GM12878 (cell line): Measurements from ENCODE around the gene GUCA2A. TPM values are rescaled to one million over a fixed set of nuclear protein-coding genes. Genes with fewer than 3 reads are reported as not detected.
A peak's percentile ranks its signal among the peaks of the same experiment; 100 is the strongest.

ENCODE experiments used
- ATAC-seq: fragments of 200-7000 bp; cut with Tn5 transposase; 3 replicates; pipeline ENCODE4 v1.9.1; 2020; ENCODE audit warnings: mild to moderate bottlenecking, moderate library complexity
- BruUV-seq: library from RNA; stranded (reverse); fragments of 400-500 nt; replicated peaks from 2 replicates; lab custom pipeline; 2021; lab: Mats Ljungman, UMichigan
- CTCF ChIA-PET: fragments of 300-600 bp; sonication (Branson Sonifier 250); formaldehyde crosslinking; extraction: SDS; loops from one replicate; lab custom pipeline; 2021; ENCODE audit warnings: inconsistent platforms; lab: Yijun Ruan, JAX
- POLR2A ChIA-PET: fragments of 350-600 bp; formaldehyde crosslinking; extraction: SDS; loops from one replicate; lab custom pipeline; 2021; ENCODE audit warnings: inconsistent platforms; lab: Charles Lee
- RAD21 ChIA-PET: fragments of 300-600 bp; sonication (Branson Sonifier 250); formaldehyde crosslinking; loops from one replicate; lab custom pipeline; 2023; ENCODE audit warnings: antibody characterized with exemption; ENCODE audit not compliant: unreplicated experiment; lab: Charles Lee
- SMC1A ChIA-PET: fragments of 300-600 bp; sonication (Branson Sonifier 250); formaldehyde crosslinking; loops from one replicate; lab custom pipeline; 2023; ENCODE audit not compliant: unreplicated experiment, uncharacterized antibody; lab: Charles Lee
- DNase-seq: peaks from one replicate; pipeline ENCODE4 v3.0.0-alpha.2; 2011; ENCODE audit warnings: low read depth, low spot score
- FAIRE-seq: peaks from 3 replicates; lab custom pipeline; 2011; peaks lifted over from hg19 to GRCh38; lab: Jason Lieb, UNC
- H2AFZ ChIP-seq: 2 replicates; pipeline ENCODE4 v1.6.0; 2011; ENCODE audit warnings: low read depth, low read length, control low read depth; ENCODE audit not compliant: control insufficient read depth
- H3K27ac ChIP-seq: 2 replicates; pipeline ENCODE4 v1.5.1; 2011; ENCODE audit warnings: control low read depth; ENCODE audit not compliant: control insufficient read depth, insufficient read depth
- H3K27me3 ChIP-seq, 2 experiments: replicated peaks in 1 of 2; 2 replicates each; pipeline versions ENCODE4 v1.6.0 to v1.6.1; 2011; ENCODE audit warnings: low read length in 1 of 2; ENCODE audit not compliant: control insufficient read depth in 2 of 2, insufficient read depth in 2 of 2
- H3K36me3 ChIP-seq, 2 experiments: 2 replicates each; pipeline ENCODE4 v1.5.1; 2011; ENCODE audit warnings: low read length in 1 of 2; ENCODE audit not compliant: control insufficient read depth in 2 of 2, insufficient read depth in 2 of 2
- H3K4me1 ChIP-seq: 2 replicates; pipeline ENCODE4 v1.6.1; 2011; ENCODE audit warnings: mild to moderate bottlenecking, low read length, moderate library complexity, mixed read lengths; ENCODE audit not compliant: control insufficient read depth, insufficient read depth
- H3K4me2 ChIP-seq: 2 replicates; pipeline ENCODE4 v1.6.0; 2011; ENCODE audit warnings: control low read depth; ENCODE audit not compliant: control insufficient read depth, insufficient read depth
- H3K4me3 ChIP-seq: fragments of 200-600 bp; sonication (generic); 2 replicates; pipeline ENCODE4 v1.5.1; 2016
- H3K79me2 ChIP-seq: 2 replicates; pipeline ENCODE4 v1.6.0; 2011; ENCODE audit warnings: low read length; ENCODE audit not compliant: control insufficient read depth, insufficient read depth
- H3K9ac ChIP-seq: 2 replicates; pipeline ENCODE4 v1.8.0; 2011; ENCODE audit warnings: low read length, control low read depth, mixed read lengths; ENCODE audit not compliant: control insufficient read depth, insufficient read depth
- H3K9me3 ChIP-seq: replicated peaks from 3 replicates; pipeline ENCODE4 v1.5.1; 2011; ENCODE audit warnings: mild to moderate bottlenecking, low read length; ENCODE audit not compliant: control insufficient read depth, insufficient read depth
- H4K20me1 ChIP-seq: 2 replicates; pipeline ENCODE4 v1.6.0; 2011; ENCODE audit not compliant: control insufficient read depth, insufficient read depth
- CREB1 ChIP-seq: IDR thresholded peaks from 2 replicates; pipeline ENCODE4 v1.6.1; 2012; ENCODE audit warnings: low read depth, mild to moderate bottlenecking, inconsistent platforms
- HDAC6 ChIP-seq: fragments of 200-600 bp; sonication (generic); IDR thresholded peaks from one replicate; pipeline ENCODE4 v1.8.0; 2017; ENCODE audit warnings: antibody characterized with exemption; ENCODE audit not compliant: unreplicated experiment
- NFXL1 ChIP-seq: fragments of 450-650 bp; IDR thresholded peaks from 2 replicates; pipeline ENCODE4 v1.6.1; 2017; ENCODE audit warnings: antibody characterized with exemption, mild to moderate bottlenecking, borderline replicate concordance
- WGBS: methylation state at CpG from one replicate; pipeline ENCODE4 v1.1.6; 2016; ENCODE audit warnings: low lambda C conversion rate; ENCODE audit not compliant: insufficient replicate concordance, insufficient coverage; ENCODE audit errors: missing lambda C conversion rate; 5-methylcytosine and 5-hydroxymethylcytosine counted together
- in situ Hi-C: fragments of 300-500 bp; cut with MboI; formaldehyde crosslinking; loops from 9 replicates; pipeline ENCODE4 v1.14.3; 2018; ENCODE audit warnings: mixed read lengths
- intact Hi-C: fragments of 100-400 bp; cut with micrococcal nuclease; formaldehyde crosslinking; loops from one replicate; pipeline ENCODE4 v1.14.2; 2022; ENCODE audit not compliant: unreplicated experiment
- polyA plus RNA-seq, 11 experiments: library from polyadenylated mRNA; depleted of rRNA in 4 of 11; unstranded in 6 of 11; stranded (reverse) in 5 of 11; fragments of >200 nt; fragmentation: Nextera tagmentation in 4 of 11; fragmentation: Illumina TruSeq in 1 of 11; extraction: Ambion mirVana in 4 of 11; extraction: Trizol in 1 of 11; gene quantifications; 1 replicate in 1 of 11; 2 replicates in 10 of 11; pipeline versions ENCODE4 v1.2.1 to v1.2.3, GENCODE V29; 2011 to 2016; ENCODE audit warnings: inconsistent platforms in 2 of 11, missing spikeins in 2 of 11, low read depth in 1 of 11
- total RNA-seq, 4 experiments: library from RNA; depleted of rRNA in 3 of 4; stranded (reverse); fragments of >200 nt in 3 of 4; fragmentation: Illumina TruSeq in 1 of 4; extraction: Trizol in 1 of 4; gene quantifications; 2 replicates each; pipeline versions ENCODE4 v1.2.1 to v1.2.3, GENCODE V29; 2013 to 2021
- TF ChIP-seq, protein P1 (sequence below): fragments of 450-650 bp; IDR thresholded peaks from 2 replicates; pipeline ENCODE4 v1.6.1; 2016; ENCODE audit warnings: mild to moderate bottlenecking, moderate library complexity, borderline replicate concordance

Gene GUCA2A
- total and polyA plus RNA-seq, 10 of the 15 experiments (the other 5 are each of a cell fraction or from before 2014, with no cell fraction given): not detected

DNA sequence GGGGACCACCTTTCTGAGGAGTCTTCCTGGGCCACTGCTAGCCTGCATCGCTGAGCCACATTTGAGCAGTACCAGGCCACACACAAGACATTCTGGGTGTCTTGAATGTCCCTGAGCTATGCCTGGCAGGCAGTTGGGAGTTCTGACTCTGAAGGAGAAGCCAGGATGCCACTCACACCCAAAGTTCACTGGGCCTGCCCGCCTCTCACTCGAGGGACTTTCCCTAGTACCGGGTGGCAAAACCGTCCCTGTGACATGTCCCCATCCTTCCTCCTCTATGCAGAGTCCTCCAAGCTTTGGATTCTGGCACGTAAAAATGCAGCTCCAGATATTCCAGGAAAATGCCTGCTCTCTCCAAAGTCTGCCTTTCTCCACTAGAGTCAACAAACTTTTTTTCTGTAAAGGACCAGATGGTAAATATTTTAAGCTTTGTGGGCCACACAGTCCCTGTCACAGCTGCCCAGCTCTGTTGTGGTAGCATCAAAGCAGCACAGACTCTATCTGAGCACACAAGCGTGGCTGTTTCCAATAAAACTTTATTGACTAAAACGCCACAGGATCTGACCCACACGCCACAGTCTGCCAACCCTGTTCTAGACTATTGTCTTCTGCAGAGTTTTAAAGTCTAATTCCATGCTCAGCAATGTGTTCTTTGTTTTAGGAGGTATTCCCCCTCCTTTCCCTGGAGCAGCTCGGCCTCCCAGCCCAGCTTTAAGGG, 30.6 kb downstream of the GUCA2A start:
- no peak for FAIRE-seq
- Histone ChIP-seq H3K9ac (no peak overlapping the region), H4K20me1 (no peaks in the 10 kb centered on the region), H3K4me1 (no peaks in the 10 kb centered on the region), H3K27me3 (no peaks in the 10 kb centered on the region; a peak in 1 of 4 replicates), H3K4me3 (no peak overlapping the region), H3K9me3 (no peaks in the 10 kb centered on the region), H3K4me2 (no peak overlapping the region), H3K79me2 (no peaks in the 10 kb centered on the region), H3K27ac (no peak overlapping the region), H2AFZ (no peak overlapping the region), H3K36me3 (no peaks in the 10 kb centered on the region)
- SMC1A ChIA-PET: no interaction called here
- RAD21 ChIA-PET: no interaction called here
- POLR2A ChIA-PET: no interaction called here
- DNase-seq: no peak
- TF ChIP-seq CREB1 (no peak), HDAC6 (no peak), NFXL1 (no peak)
- TF ChIP-seq, protein P1, sequence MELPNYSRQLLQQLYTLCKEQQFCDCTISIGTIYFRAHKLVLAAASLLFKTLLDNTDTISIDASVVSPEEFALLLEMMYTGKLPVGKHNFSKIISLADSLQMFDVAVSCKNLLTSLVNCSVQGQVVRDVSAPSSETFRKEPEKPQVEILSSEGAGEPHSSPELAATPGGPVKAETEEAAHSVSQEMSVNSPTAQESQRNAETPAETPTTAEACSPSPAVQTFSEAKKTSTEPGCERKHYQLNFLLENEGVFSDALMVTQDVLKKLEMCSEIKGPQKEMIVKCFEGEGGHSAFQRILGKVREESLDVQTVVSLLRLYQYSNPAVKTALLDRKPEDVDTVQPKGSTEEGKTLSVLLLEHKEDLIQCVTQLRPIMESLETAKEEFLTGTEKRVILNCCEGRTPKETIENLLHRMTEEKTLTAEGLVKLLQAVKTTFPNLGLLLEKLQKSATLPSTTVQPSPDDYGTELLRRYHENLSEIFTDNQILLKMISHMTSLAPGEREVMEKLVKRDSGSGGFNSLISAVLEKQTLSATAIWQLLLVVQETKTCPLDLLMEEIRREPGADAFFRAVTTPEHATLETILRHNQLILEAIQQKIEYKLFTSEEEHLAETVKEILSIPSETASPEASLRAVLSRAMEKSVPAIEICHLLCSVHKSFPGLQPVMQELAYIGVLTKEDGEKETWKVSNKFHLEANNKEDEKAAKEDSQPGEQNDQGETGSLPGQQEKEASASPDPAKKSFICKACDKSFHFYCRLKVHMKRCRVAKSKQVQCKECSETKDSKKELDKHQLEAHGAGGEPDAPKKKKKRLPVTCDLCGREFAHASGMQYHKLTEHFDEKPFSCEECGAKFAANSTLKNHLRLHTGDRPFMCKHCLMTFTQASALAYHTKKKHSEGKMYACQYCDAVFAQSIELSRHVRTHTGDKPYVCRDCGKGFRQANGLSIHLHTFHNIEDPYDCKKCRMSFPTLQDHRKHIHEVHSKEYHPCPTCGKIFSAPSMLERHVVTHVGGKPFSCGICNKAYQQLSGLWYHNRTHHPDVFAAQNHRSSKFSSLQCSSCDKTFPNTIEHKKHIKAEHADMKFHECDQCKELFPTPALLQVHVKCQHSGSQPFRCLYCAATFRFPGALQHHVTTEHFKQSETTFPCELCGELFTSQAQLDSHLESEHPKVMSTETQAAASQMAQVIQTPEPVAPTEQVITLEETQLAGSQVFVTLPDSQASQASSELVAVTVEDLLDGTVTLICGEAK: peak; percentile 57; the same call in 1 of the 2 replicates
- CTCF ChIA-PET: interaction anchor here (2.2 kb wide), 1 partner anchor 14 kb away, joined by 8 read pairs; no protein-coding TSS in a partner anchor
- no peak for ATAC-seq
- intact Hi-C loops: no loop called here
- in situ Hi-C loops: no loop called here
- no TSS peak for BruUV-seq
- 23% methylated on average over 10 of the region's 10 CpGs for WGBS
